K562 (cell line): ENCODE results near the gene SEPTIN6. TPM values are rescaled to one million over a fixed set of nuclear protein-coding genes. Genes with fewer than 3 reads are reported as not detected.

Experiments
- ATAC-seq: fragments of 200-7000 bp; cut with Tn5 transposase; 3 replicates; pipeline ENCODE4 v1.9.1; 2020; ENCODE audit warnings: moderate library complexity
- BruUV-seq: library from RNA; stranded (reverse); fragments of 400-500 nt; replicated peaks from 2 replicates; lab custom pipeline; 2021; lab: Mats Ljungman, UMichigan
- CTCF ChIA-PET: fragments of 300-600 bp; formaldehyde crosslinking; extraction: SDS; loops from one replicate; lab custom pipeline; 2021; ENCODE audit warnings: low intra/inter-chr PET ratio; lab: Yijun Ruan, JAX
- POLR2A ChIA-PET: fragments of 300-600, 350-650 bp; sonication (Branson Sonifier 250); formaldehyde crosslinking; extraction: SDS; loops from one replicate; lab custom pipeline; 2021; ENCODE audit warnings: antibody characterized with exemption, inconsistent platforms; lab: Yijun Ruan, JAX
- DNase-seq, 4 experiments: peaks; one replicate each; pipeline versions ENCODE4 v3.0.0 to v3.0.0-alpha.2; 2011 to 2018; ENCODE audit warnings: low spot score in 3 of 4, mixed read lengths in 3 of 4; ENCODE audit errors: extremely low read depth in 1 of 4
- FAIRE-seq: peaks from 2 replicates; lab custom pipeline; 2011; peaks lifted over from hg19 to GRCh38; lab: Jason Lieb, UNC
- H2AFZ ChIP-seq: 2 replicates; pipeline ENCODE4 v1.6.0; 2011; ENCODE audit warnings: low read depth, low read length, control low read depth, inconsistent platforms
- H3K27ac ChIP-seq: fragments of 200-600 bp; 3 replicates; pipeline ENCODE4 v1.8.0; 2011; ENCODE audit warnings: low read depth, mild to moderate bottlenecking, control low read depth, inconsistent platforms, low read length, moderate library complexity, mixed read lengths; ENCODE audit errors: extremely low read depth
- H3K27me3 ChIP-seq, 2 experiments: fragments of 300-600 bp in 1 of 2; 2 replicates in 1 of 2; 3 replicates in 1 of 2; pipeline versions ENCODE4 v1.6.0 to v1.8.0; 2011; ENCODE audit warnings: inconsistent platforms in 2 of 2, low read length in 2 of 2, mild to moderate bottlenecking in 1 of 2, mixed read lengths in 1 of 2, moderate library complexity in 1 of 2; ENCODE audit not compliant: control insufficient read depth in 2 of 2, insufficient read depth in 2 of 2
- H3K36me3 ChIP-seq: fragments of 300-600 bp; 3 replicates; pipeline ENCODE4 v1.8.0; 2011; ENCODE audit warnings: mild to moderate bottlenecking, low read length, inconsistent platforms; ENCODE audit not compliant: control insufficient read depth, insufficient read depth
- H3K4me1 ChIP-seq, 2 experiments: fragments of 200-600 bp in 1 of 2; replicated peaks in 1 of 2; 2 replicates in 1 of 2; 3 replicates in 1 of 2; pipeline versions ENCODE4 v1.5.1 to v1.8.0; 2011; ENCODE audit warnings: inconsistent platforms in 2 of 2, low read length in 2 of 2, mild to moderate bottlenecking in 1 of 2, mixed read lengths in 1 of 2, moderate library complexity in 1 of 2; ENCODE audit not compliant: control insufficient read depth in 2 of 2, insufficient read depth in 2 of 2
- H3K4me2 ChIP-seq: 2 replicates; pipeline ENCODE4 v1.6.1; 2011; ENCODE audit warnings: low read length, control low read depth, inconsistent platforms, mixed read lengths; ENCODE audit not compliant: insufficient read depth
- H3K4me3 ChIP-seq: fragments of 200-600 bp; sonication (generic), shearing (Covaris generic); 2 replicates; pipeline ENCODE4 v1.5.1; 2016; ENCODE audit warnings: control low read depth, inconsistent platforms
- H3K79me2 ChIP-seq: fragments of 200-600 bp; 3 replicates; pipeline ENCODE4 v1.8.0; 2011; ENCODE audit warnings: low read length, inconsistent platforms; ENCODE audit not compliant: control insufficient read depth, insufficient read depth
- H3K9ac ChIP-seq, 2 experiments: 2 replicates each; pipeline versions ENCODE4 v1.6.0 to v1.6.1; 2011; ENCODE audit warnings: low read depth in 2 of 2, low read length in 2 of 2, control low read depth in 1 of 2, inconsistent platforms in 1 of 2, mild to moderate bottlenecking in 1 of 2, mixed read lengths in 1 of 2; ENCODE audit not compliant: insufficient read depth in 1 of 2
- H3K9me1 ChIP-seq: one replicate; pipeline ENCODE4 v1.6.0; 2011; ENCODE audit warnings: inconsistent platforms, mild to moderate bottlenecking, low read length, moderate library complexity; ENCODE audit not compliant: control insufficient read depth, insufficient read depth
- H3K9me3 ChIP-seq: replicated peaks from 2 replicates; pipeline ENCODE4 v1.5.1; 2011; ENCODE audit warnings: low read depth, low read length, inconsistent platforms; ENCODE audit not compliant: control insufficient read depth, insufficient read depth
- H4K20me1 ChIP-seq: replicated peaks from 2 replicates; pipeline ENCODE4 v1.6.1; 2011; ENCODE audit warnings: low read length, inconsistent platforms, mixed read lengths; ENCODE audit not compliant: control insufficient read depth, insufficient read depth
- FOSL1 ChIP-seq: fragments of 200-800 bp; sonication (Bioruptor generic); conservative IDR thresholded peaks from 2 replicates; pipeline ENCODE4 v1.6.1; 2016; ENCODE audit warnings: missing genetic modification characterization, missing compliant biosample characterization
- whole genome bisulfite sequencing: fragments of 100-300 bp; shearing (Covaris generic); methylation state at CpG from one replicate; pipeline ENCODE4 v1.1.6; 2016; ENCODE audit warnings: low coverage, mixed read lengths; ENCODE audit not compliant: insufficient coverage; ENCODE audit errors: missing lambda C conversion rate; 5-methylcytosine and 5-hydroxymethylcytosine counted together
- in situ Hi-C: fragments of 300-500 bp; cut with MboI; formaldehyde crosslinking; loops from 4 replicates; pipeline ENCODE4 v1.15.0; 2018; ENCODE audit warnings: inconsistent platforms, mixed read lengths
- intact Hi-C: fragments of 100-400 bp; cut with micrococcal nuclease; formaldehyde crosslinking; loops from 2 replicates; pipeline ENCODE4 v1.14.2; 2022
- polyA plus RNA-seq, 8 experiments: library from polyadenylated mRNA; depleted of rRNA in 4 of 8; stranded (reverse) in 5 of 8; unstranded in 3 of 8; fragments of >200 nt; fragmentation: Nextera tagmentation in 2 of 8; fragmentation: Illumina TruSeq in 1 of 8; extraction: Ambion mirVana in 2 of 8; extraction: Trizol in 1 of 8; gene quantifications; 2 replicates each; pipeline versions ENCODE4 v1.2.1 to v1.2.3, GENCODE V29; 2011 to 2014; ENCODE audit warnings: inconsistent platforms in 1 of 8, missing spikeins in 1 of 8
- total RNA-seq, 7 experiments: library from RNA; depleted of rRNA in 6 of 7; stranded (reverse); fragments of >200 nt in 6 of 7; fragmentation: Illumina TruSeq in 2 of 7; extraction: Trizol in 2 of 7; gene quantifications; 2 replicates each; pipeline versions ENCODE4 v1.2.1 to v1.2.3, GENCODE V29; 2011 to 2021; ENCODE audit warnings: low replicate concordance in 1 of 7
- TF ChIP-seq, protein P1 (sequence below): fragments of 250-450 bp; sonication (Bioruptor Pico); IDR thresholded peaks from 2 replicates; pipeline ENCODE4 v1.4.0; 2020; ENCODE audit warnings: mild to moderate bottlenecking, moderate library complexity

The SEPTIN6 gene
- total and polyA plus RNA-seq, 9 of the 15 experiments (the other 6 are each of a cell fraction or from before 2014, with no cell fraction given): 8.4 to 67.0 (median 37.8) TPM

DNA sequence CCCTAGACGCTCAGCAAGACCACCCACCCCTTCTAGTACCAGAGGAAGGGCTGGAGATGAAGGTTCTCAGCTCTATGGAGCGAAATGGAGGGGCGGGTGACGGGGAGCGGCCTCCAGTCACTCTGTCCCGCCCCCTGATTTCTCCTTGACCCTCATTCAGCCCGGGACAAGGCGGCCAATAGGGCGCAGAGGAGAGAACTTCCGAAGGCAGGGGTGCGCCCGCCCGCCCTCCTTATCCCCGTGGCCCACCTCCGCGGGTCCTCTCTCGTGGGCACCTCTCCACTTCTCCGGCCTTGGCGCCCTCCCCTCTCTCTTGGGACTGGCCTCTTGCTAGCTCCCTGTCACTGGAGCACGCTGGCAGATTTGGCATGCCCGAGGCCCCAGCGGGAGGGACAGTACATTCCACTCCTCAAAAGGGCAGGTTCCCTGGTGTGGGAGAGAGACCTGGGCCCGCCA lies 1.1 kb upstream of the SEPTIN6 start:
- Histone ChIP-seq H3K9me3 (no peaks in the 10 kb centered on the region), H3K9ac (no peak overlapping the region), H3K36me3 (no peaks in the 10 kb centered on the region), H3K79me2 (peaks cover 38% of the 10 kb centered on the region), H3K27ac (no peak overlapping the region), H3K4me2 (peak overlapping the region; percentile 90; the same call in 1 of the 2 replicates), H3K4me3 (no peak overlapping the region; the same call in 1 of the 2 replicates), H3K4me1 (peaks cover 9 to 22% of the 10 kb centered on the region in 2 experiments; a peak in 4 of 5 replicates), H4K20me1 (no peaks in the 10 kb centered on the region), H3K27me3 (no peaks in the 10 kb centered on the region), H2AFZ (peak overlapping the region; percentile 97), H3K9me1 (no peaks in the 10 kb centered on the region)
- ChIA-PET CTCF (no interaction called here), POLR2A (interaction anchor here (0.6 to 2.6 kb wide), 4 partner anchors 12 to 360 kb away, joined by 3 to 10 read pairs (median 6); partner anchors contain the start of gene RPL39)
- in situ Hi-C loops: no loop called here
- WGBS: no CpG with 5 or more reads among the region's 23 CpGs
- FAIRE-seq (no peak), ATAC-seq (no peak), DNase-seq (no peak)
- intact Hi-C loops: loop anchor here (5.0 kb wide), 1 partner anchor 87 kb away; the partner anchor contains the start of gene NKRF
- TF ChIP-seq, protein P1, sequence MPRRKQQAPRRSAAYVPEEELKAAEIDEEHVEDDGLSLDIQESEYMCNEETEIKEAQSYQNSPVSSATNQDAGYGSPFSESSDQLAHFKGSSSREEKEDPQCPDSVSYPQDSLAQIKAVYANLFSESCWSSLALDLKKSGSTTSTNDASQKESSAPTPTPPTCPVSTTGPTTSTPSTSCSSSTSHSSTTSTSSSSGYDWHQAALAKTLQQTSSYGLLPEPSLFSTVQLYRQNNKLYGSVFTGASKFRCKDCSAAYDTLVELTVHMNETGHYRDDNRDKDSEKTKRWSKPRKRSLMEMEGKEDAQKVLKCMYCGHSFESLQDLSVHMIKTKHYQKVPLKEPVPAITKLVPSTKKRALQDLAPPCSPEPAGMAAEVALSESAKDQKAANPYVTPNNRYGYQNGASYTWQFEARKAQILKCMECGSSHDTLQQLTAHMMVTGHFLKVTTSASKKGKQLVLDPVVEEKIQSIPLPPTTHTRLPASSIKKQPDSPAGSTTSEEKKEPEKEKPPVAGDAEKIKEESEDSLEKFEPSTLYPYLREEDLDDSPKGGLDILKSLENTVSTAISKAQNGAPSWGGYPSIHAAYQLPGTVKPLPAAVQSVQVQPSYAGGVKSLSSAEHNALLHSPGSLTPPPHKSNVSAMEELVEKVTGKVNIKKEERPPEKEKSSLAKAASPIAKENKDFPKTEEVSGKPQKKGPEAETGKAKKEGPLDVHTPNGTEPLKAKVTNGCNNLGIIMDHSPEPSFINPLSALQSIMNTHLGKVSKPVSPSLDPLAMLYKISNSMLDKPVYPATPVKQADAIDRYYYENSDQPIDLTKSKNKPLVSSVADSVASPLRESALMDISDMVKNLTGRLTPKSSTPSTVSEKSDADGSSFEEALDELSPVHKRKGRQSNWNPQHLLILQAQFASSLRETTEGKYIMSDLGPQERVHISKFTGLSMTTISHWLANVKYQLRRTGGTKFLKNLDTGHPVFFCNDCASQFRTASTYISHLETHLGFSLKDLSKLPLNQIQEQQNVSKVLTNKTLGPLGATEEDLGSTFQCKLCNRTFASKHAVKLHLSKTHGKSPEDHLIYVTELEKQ (CRISPR knock-in tag): no peak
- TF ChIP-seq FOSL1 (tag): no peak
- no TSS peak for BruUV-seq
